GM18519 (cell line): ENCODE measurements around the gene ZBP1.
"Not testable (repeated sequence)": the region's sequence is repeated elsewhere in the genome, so short reads cannot be mapped to it uniquely, and the experiment has no call there.

Source experiments
- ATAC-seq: cut with Tn5 transposase; IDR thresholded peaks from one replicate; pipeline ENCODE4 v1.9.1; 2021; ENCODE audit warnings: mild to moderate bottlenecking, moderate library complexity; ENCODE audit not compliant: unreplicated experiment, low FRiP score

The ZBP1 gene

GRCh38 chr20:57647933-57648785 lies 27.9 kb upstream of the ZBP1 start:
- no peak for ATAC-seq

GRCh38 chr20:57647006-57647932 lies 27.0 kb upstream of the ZBP1 start:
- no peak for ATAC-seq

GRCh38 chr20:57638895-57639236 lies 18.6 kb upstream of the ZBP1 start:
- no peak for ATAC-seq

GRCh38 chr20:57638173-57638894 lies 18.1 kb upstream of the ZBP1 start:
- ATAC-seq, result no peak

DNA sequence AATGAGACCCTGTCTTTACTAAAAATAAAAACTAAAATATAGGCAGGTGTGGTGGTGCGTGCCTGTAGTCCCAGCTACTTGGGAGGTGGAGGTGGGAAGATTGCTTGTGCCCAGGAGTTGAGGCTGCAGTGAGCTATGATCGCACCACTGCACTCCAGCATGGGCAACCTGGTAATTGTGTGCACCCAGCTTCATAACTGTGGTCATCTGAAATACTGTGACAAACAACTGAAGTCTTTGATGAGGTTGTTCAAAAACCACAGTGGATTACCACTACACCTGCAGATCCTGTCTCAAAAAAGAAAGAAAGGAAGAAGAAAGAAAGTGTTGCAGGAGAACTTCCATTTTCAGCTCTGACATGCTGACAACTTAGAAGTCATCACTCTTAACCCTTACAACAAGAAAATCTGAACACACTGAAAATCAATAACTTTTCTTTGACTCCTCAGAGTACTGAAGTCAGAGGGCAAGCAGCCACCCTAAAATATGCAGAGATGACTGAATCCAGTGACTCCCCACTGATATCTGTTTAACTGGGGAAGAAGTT lies 13.8 kb upstream of the ZBP1 start:
- no peak for ATAC-seq

GRCh38 chr20:57632286-57632685 lies 12.1 kb upstream of the ZBP1 start:
- no peak for ATAC-seq

- ATAC-seq, result no peak
Observed at GRCh38 chr20:57630061-57630460, 9.8 kb upstream of the ZBP1 start.

DNA sequence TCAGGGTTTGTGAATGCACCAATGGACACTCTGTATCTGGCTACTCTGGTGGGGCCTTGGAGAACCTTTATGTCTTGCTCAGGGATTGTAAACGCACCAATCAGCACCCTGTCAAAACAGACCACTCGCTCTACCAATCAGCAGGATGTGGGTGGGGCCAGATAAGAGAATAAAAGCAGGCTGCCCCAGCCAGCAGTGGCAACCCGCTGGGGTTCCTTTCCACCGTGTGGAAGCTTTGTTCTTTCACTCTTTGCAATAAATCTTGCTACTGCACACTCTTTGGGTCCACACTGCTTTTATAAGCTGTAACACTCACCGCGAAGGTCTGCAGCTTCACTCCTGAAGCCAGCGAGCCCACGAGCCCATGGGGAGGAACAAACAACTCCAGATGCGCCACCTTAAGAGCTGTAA lies 9.3 kb upstream of the ZBP1 start:
- not testable (repeated sequence) for ATAC-seq

DNA sequence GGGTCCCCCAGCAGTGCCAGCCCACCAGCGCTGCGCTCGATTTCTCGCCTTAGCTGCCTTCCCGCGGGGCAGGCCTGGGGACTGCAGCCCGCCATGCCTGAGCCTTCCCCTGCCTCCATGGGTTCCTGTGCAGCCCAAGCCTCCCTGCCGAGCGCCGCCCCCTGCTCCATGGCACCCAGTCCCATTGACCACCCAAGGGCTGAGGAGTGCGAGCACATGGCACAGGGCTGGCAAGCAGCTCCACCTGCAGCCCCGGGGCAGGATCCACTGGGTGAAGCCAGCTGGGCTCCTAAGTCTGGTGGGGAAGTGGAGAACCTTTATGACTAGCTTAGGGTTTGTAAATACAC lies 8.7 kb upstream of the ZBP1 start:
- ATAC-seq, result not testable (repeated sequence)

GRCh38 chr20:57628047-57628961 lies 8.1 kb upstream of the ZBP1 start:
- no peak for ATAC-seq

GRCh38 chr20:57627339-57627738 lies 7.1 kb upstream of the ZBP1 start:
- no peak for ATAC-seq

GRCh38 chr20:57625978-57626377 lies 5.8 kb upstream of the ZBP1 start:
- ATAC-seq, result no peak

DNA sequence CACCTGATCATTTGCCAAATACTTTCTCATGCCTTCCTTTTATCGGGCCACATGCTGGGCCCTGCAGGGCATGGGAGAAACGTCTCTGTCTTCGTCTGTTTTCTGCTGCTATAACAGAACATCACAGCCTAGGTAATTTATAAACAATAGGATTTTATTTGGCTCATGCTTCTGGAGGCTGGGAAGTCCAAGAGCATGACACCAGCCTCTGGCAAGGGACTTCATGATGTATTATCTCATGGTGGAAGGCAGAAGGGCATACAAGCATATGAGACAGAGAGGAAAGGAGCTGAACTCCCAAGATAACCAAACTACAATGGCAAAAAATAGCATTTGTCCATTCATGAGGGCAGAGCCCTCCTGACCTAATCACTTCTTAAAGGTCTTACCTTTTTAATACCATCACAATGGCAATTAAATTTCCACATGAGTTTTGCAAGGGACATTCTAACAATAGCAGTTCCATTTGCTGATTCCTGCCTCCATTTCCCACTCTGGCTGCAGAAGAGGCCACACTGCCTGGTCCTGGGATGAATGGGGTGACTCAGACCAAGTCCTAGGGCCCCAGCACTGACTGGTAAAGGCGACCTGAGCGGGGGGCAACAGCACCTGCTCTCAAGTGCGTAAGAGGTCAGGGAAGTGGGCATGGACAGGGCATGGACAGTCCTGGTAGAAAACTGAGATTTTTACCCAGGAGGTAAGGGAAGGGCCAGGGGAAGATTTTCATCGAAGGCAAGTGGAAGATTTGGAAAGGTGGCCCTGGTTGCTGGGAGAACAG lies 5.1 kb upstream of the ZBP1 start:
- ATAC-seq, result no peak

GRCh38 chr20:57624124-57624523 lies 3.9 kb upstream of the ZBP1 start:
- ATAC-seq, result no peak

DNA sequence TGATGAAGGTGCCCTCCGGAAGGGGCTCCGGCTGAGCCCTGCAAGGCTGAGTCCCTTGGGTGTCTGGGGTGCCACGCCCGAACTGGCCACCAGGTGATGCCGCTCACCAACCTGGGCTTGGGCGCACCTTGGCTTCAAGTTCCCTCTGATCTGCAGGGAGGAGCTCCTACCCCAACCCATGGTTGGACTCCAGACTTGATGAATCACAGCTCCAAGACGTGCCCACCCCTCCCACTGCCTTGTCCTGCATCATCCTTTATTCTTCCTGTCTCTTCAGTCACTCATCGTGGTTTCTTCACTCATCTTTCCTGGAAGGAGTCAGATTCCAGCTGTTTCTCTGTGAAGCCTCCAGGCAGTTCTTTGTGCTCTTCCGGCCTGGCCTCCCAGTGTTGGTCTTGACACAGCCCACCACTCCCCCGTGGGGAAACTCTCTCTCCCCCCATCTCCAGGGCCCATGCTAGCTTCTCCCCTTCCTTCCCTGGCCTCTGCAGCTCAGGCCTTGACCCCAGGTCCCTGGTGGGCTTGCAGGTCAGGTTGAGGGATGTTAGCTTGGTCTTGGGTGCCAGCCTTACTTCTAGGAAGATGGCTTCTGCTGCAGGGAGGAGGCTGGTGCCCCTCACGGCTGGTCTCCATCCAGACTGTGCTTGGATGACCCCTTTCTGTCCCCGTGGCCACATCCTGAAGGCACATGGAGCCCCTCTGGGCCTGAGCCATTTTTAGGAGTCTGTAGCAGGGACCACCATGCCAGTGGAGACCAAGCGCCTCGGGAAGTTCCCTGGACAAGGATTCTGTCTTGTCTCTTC lies 2.6 kb upstream of the ZBP1 start:
- no peak for ATAC-seq

GRCh38 chr20:57622201-57622570 lies 2.0 kb upstream of the ZBP1 start:
- ATAC-seq, result no peak

DNA sequence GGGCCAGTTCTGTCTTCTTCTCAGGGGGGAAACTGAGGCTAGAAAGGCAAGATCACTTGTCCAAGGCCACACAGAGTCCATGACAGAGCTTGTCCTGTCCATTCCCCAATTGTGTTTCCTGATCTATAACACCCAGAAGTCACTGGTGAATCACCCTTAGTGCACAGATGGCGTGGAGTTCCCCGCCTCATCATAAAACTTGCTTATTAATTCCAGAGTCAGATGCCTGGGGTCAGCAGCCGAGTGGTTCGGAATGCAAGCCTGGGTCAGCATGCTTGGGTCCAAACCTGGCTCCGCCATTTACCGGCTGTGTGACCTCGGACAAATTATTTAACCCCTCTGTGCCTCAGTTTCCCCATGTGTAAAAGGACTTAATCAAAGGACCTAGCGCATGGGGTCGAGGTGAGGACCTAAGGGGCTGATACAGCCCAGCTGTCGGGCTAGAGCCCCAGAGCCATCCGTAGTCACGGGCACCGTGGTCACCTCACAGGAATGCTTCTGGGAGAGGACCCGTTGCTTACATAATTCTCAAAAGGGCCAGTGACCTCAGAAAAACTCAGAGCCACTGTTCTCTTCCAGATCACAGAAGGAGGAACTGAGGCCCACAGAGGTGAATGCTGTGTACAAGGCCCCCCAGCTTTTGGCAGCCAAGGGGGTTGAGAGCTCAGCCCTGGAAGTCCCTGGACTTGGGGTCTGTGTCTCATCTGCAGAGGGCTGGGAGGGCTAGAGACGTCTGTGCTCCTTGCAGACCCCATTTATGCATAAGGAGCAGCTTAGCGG lies 1.4 kb upstream of the ZBP1 start:
- ATAC-seq, result no peak
